AG09309 (cell line): Measurements from ENCODE around the gene CSF1R.

Experiments used
- DNase-seq: peaks from one replicate; pipeline ENCODE4 v3.0.0-alpha.2; 2010; ENCODE audit warnings: low read depth
- H3K4me3 ChIP-seq: 2 replicates; pipeline ENCODE4 v1.5.1; 2011; ENCODE audit warnings: mild to moderate bottlenecking, low read depth, low read length, moderate library complexity; ENCODE audit not compliant: control insufficient read depth
- TF ChIP-seq, protein P1 (sequence below): IDR thresholded peaks from 2 replicates; pipeline ENCODE4 v1.5.1; 2011; ENCODE audit warnings: mild to moderate bottlenecking, low read depth, low read length, inconsistent platforms; ENCODE audit not compliant: insufficient read depth, control insufficient read depth; ENCODE audit errors: missing control alignments

The CSF1R gene

DNA sequence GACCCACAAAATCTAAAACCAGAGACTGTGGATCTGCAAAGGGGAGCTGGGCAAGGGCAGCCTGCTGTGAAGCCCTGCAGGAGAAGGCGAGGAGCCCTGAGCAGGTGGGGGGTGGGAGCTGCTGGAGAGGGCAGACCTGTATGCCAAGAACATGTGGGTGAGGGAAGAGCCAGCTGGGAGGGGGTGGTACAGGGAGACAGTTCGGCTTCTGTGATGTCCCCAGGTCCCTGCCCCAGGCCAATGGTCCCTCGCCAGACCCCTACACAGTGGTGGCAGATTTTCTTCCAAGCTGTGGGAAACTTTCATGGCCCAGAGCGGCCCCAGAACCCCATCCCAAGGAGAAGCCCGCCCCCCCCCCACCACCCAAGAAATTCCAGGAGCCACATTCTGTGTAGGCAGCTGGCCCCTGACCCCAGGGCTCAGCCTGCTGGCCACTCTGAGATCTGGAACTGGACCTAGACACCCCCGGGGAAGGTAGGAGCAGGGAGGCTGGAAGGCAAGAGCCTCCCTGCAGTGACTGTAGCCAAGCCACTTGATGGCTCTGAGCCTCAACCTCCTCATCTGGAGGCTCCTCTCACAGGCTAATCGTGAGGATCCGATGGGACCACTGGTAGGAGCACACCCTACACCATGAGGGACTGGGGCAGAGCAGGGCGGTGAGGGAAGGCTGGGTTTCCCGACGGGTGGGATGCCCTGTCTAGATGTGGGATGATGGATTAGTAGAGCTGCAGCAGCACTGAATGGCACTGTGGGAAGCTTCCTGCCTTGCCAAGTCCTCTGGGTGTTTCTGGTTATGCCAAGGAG is 22.6 kb upstream of the CSF1R start:
- no peak overlapping the region for H3K4me3 ChIP-seq
- TF ChIP-seq, protein P1, sequence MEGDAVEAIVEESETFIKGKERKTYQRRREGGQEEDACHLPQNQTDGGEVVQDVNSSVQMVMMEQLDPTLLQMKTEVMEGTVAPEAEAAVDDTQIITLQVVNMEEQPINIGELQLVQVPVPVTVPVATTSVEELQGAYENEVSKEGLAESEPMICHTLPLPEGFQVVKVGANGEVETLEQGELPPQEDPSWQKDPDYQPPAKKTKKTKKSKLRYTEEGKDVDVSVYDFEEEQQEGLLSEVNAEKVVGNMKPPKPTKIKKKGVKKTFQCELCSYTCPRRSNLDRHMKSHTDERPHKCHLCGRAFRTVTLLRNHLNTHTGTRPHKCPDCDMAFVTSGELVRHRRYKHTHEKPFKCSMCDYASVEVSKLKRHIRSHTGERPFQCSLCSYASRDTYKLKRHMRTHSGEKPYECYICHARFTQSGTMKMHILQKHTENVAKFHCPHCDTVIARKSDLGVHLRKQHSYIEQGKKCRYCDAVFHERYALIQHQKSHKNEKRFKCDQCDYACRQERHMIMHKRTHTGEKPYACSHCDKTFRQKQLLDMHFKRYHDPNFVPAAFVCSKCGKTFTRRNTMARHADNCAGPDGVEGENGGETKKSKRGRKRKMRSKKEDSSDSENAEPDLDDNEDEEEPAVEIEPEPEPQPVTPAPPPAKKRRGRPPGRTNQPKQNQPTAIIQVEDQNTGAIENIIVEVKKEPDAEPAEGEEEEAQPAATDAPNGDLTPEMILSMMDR, result no peak
- DNase-seq, result no peak

DNA sequence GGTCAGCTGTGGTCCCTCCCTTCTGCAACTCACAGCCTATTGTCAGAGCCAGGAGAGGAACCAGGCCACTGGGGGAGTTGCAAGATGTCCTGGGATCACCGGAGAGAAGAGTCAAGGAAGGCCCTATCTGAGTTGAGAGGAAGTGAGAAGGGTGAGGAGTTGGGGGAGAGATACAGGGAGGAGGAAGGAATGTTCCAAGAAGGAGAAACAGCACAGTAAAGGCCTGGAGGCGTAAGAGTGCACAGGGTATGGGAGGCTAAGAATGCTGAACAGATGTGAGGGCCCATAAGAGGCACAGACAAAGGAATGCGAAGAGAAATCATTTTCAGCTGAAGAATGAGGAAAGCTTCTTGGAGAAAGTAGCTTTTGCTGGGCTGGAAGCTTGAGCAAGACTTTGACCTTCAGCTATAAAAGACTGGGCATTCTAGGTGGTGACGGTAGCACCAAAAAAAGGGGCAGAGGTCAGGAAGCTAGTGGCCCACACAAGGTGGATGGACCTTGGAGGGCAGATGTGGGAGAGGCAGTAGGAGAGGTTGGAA is 21.6 kb upstream of the CSF1R start:
- H3K4me3 ChIP-seq, result no peak overlapping the region
- peak; percentile 80 for DNase-seq
- TF ChIP-seq, protein P1, result no peak

DNA sequence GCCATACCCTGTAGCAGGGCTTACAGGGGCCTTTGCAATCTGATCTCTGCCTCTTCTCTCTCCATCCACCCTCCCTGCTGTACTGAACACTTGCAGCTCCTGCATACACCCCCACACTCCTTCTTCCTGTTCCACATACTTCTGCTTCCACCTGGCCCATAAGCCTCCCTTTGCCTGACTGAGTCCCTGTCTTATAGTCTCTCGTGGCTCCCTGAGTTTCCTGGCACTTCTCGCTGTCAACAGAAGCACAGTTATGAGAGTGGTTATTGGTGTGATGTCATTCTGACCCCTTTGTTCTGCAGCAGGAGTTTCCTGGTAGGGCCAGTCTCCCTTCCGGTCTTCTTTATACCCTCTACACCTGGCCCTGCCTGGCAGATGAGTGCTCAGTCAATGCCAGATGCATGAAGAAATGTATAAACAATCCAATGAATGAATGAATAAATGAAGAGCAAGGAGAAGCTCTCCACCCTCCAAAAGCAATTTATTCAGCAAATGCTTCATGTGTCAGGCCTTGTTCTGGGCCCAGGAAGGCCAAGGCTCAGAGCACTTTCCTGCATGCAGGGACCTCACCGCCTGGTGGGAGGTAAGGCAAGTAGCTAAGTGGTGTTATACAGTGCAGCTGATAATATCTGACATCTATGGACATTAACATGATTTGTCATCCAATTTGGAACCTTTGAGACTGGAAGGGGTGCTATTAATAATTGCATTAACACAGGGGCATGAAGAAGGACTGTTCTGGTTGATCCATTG is 20.5 kb upstream of the CSF1R start:
- DNase-seq, result no peak
- H3K4me3 ChIP-seq, result no peak overlapping the region
- TF ChIP-seq, protein P1, result no peak

DNA sequence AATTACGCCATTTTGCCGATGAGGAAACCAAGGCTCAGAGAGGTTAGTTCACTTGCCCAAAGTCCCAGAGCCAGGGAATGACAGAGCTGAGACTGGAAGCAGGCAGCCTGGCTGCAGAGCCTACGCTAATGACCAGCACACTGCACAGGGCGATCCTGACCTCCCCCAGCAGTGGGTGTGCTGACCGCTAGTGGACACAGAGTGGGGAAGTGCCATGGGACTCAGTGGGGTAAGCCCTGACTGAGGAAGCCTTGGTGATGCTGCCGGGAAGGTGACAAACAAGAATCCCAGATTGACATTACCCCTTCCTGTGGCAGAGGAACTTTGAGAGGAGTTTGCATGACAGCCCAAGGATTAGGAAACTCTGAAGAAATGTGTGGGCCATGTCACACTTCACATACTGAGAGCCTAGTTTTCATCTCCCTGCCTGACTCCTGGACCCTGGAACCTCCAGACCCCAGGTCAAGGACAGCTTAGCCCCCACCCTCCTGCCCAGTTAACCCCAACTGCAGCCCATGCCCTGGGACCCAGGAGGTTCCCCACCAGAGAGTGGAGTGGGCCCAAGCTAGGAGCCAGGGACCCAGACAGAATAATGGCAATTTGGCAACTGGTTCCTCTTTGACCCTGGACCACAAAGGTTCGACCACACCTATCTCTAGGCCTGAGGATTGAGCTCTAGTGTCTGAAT is 19.7 kb upstream of the CSF1R start:
- TF ChIP-seq, protein P1, result no peak
- no peak overlapping the region for H3K4me3 ChIP-seq
- DNase-seq, result no peak

DNA sequence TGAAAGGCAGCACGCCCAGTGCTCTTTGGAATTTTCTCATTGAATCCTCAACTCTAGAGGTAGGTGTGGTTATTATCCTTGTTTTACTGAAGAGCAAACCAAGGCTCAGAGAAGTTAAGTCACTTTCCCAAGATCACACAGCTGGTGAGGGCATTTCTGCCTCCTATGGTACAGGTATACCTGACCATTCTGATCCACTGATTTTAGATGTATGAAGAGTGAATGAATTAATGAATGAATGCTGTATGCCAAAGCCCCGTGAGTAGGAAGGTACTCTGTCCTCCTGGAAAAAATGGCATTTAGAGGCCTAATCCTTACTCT is 18.2 kb upstream of the CSF1R start:
- TF ChIP-seq, protein P1, result no peak

More for the DNA sequence above, 18.2 kb upstream of the CSF1R start:
- no peak overlapping the region for H3K4me3 ChIP-seq
- DNase-seq, result no peak
